ENCODE results near the gene GLUD1. TPM values are rescaled to one million over a fixed set of nuclear protein-coding genes. Genes with fewer than 3 reads are reported as not detected.
A peak's percentile ranks its signal among the peaks of the same experiment; 100 is the strongest.
"Not testable (repeated sequence)": the region's sequence is repeated elsewhere in the genome, so short reads cannot be mapped to it uniquely, and the experiment has no call there.

The GLUD1 gene
- polyA plus RNA-seq, 1 donor from 2014 or later: 83.7 TPM

DNA sequence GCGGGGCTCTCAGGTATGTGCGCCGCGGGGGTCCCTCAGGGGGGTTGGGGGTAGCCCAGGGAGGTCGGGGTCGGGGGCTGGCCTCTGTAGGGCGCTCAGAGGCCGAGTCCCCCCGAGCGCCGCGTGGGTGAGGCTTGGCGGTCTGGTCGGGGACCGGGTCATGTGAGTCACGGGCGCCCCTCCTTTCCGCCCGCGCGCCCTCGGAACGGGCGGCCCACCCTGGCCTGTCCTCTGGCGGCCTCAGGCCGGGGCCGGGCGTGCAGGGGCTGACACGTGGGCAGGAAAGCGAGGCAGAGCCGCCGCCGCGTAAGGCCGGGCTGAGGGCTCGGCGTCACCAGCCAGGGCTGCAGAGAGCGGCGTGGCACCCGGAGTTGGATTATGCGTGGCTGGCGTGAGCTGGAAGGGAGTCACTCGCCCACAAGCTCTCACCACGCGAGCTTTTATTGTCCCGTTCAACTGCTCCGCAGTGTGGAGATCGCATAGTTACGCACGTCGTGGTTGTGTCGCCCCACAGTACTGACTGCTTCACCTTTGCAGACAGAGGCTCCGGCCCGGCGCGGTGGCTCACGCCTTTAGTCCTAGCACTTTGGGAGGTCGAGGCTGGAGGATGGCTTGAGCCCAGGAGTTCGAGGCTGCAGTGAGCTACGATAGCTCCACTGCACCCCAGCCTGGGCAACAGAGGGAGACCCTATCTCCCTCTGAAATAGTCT lies 748 bp upstream of the GLUD1 start:
- Mint-ChIP-seq H3K27me3 (no peaks in the 10 kb centered on the region), H3K27ac (peak overlapping the region; percentile 92 to 98 (median 95)), H3K9me3 (no peaks in the 10 kb centered on the region), H3K36me3 (peaks cover 2% of the 10 kb centered on the region), H3K4me3 (peak overlapping the region; percentile 85 to 97 (median 96)), H3K4me1 (peaks cover 29 to 41% (median 33%) of the 10 kb centered on the region in 3 donors)

- H3K27ac Mint-ChIP-seq: peak overlapping the region; percentile 89 to 95 (median 91)
- H3K36me3 Mint-ChIP-seq: peaks cover 2% of the 10 kb centered on the region
- H3K4me3 Mint-ChIP-seq: peak overlapping the region; percentile 93 to 97 (median 95)
- H3K4me1 Mint-ChIP-seq: peaks cover 34 to 54% (median 34%) of the 10 kb centered on the region in 3 donors
- no peaks in the 10 kb centered on the region for H3K9me3 Mint-ChIP-seq
- H3K27me3 Mint-ChIP-seq: no peaks in the 10 kb centered on the region
Measured at GRCh38 chr10:87093632-87094372, 841 bp downstream of the GLUD1 start.

DNA sequence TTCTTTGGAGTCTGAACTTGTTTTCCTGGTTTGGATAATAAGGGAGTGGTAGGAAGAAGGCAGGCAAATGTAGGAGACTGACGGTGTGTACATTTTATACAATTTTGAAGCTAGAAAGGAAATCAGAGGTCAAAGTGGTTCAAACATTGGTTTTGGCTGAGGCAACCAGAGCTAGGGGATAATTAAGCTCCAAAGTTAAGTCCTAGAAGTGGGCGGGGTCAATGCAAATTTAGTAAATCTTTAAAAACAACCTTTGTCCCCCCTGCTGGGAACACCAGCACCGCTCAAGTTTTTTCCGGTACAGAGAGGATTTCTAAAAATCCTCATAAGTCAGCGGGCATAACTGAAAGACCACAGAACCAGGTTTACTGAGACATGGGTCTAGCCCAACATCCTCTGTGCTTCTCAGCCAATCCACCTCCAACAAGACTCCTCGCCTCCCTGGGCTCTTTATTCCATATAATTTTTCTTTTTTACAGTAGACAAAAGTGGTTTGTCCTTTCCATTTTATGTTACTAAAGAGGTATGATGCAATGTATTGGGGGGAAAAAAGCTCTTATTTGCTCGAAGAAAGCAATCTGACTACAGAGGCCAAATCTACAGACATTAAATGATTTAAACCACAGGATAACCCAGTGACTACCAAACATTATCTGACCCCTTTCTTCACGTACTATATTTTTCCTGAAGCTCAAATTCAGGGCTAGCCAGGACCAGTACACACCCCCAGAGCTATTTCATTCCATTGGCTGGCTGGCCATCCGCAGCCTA lies 1.6 kb downstream of the GLUD1 start:
- H3K27ac Mint-ChIP-seq: peak overlapping the region; percentile 89 to 95 (median 91)
- peaks cover 34 to 58% (median 39%) of the 10 kb centered on the region in 3 donors for H3K4me1 Mint-ChIP-seq
- H3K27me3 Mint-ChIP-seq: no peaks in the 10 kb centered on the region
- peaks cover 2% of the 10 kb centered on the region for H3K36me3 Mint-ChIP-seq
- peak overlapping the region; percentile 93 to 97 (median 95) for H3K4me3 Mint-ChIP-seq
- H3K9me3 Mint-ChIP-seq: no peaks in the 10 kb centered on the region

GRCh38 chr10:87092376-87092860 lies 2.2 kb downstream of the GLUD1 start:
- no peaks in the 10 kb centered on the region for H3K27me3 Mint-ChIP-seq
- H3K27ac Mint-ChIP-seq: peak overlapping the region; percentile 59 to 95 (median 91)
- H3K4me1 Mint-ChIP-seq: peaks cover 36 to 59% (median 41%) of the 10 kb centered on the region in 3 donors
- peak overlapping the region; percentile 93 to 97 (median 95) for H3K4me3 Mint-ChIP-seq
- H3K36me3 Mint-ChIP-seq: peaks cover 3% of the 10 kb centered on the region
- no peaks in the 10 kb centered on the region for H3K9me3 Mint-ChIP-seq

GRCh38 chr10:87090779-87091178 lies 3.9 kb downstream of the GLUD1 start:
- H3K4me3 Mint-ChIP-seq: no peak overlapping the region
- H3K4me1 Mint-ChIP-seq: peaks cover 38 to 61% (median 44%) of the 10 kb centered on the region in 3 donors
- H3K27me3 Mint-ChIP-seq: no peaks in the 10 kb centered on the region
- peaks cover 3% of the 10 kb centered on the region for H3K36me3 Mint-ChIP-seq
- H3K27ac Mint-ChIP-seq: peak overlapping the region in 1 of 3 donors; percentile 66
- H3K9me3 Mint-ChIP-seq: no peaks in the 10 kb centered on the region

GRCh38 chr10:87089746-87090145 lies 4.9 kb downstream of the GLUD1 start:
- Mint-ChIP-seq H3K4me1 (peaks cover 39 to 64% (median 49%) of the 10 kb centered on the region in 3 donors), H3K4me3 (peak overlapping the region in 1 of 4 donors; percentile 13), H3K27ac (no peak overlapping the region), H3K36me3 (peaks cover 3% of the 10 kb centered on the region), H3K9me3 (no peaks in the 10 kb centered on the region), H3K27me3 (no peaks in the 10 kb centered on the region)

GRCh38 chr10:87085537-87085936 lies 9.1 kb downstream of the GLUD1 start:
- Mint-ChIP-seq H3K27me3 (no peaks in the 10 kb centered on the region), H3K36me3 (peaks cover 2% of the 10 kb centered on the region), H3K9me3 (no peaks in the 10 kb centered on the region), H3K4me1 (peaks cover 37 to 49% (median 39%) of the 10 kb centered on the region in 3 donors), H3K4me3 (peak overlapping the region in 1 of 4 donors; percentile 40), H3K27ac (no peak overlapping the region)

DNA sequence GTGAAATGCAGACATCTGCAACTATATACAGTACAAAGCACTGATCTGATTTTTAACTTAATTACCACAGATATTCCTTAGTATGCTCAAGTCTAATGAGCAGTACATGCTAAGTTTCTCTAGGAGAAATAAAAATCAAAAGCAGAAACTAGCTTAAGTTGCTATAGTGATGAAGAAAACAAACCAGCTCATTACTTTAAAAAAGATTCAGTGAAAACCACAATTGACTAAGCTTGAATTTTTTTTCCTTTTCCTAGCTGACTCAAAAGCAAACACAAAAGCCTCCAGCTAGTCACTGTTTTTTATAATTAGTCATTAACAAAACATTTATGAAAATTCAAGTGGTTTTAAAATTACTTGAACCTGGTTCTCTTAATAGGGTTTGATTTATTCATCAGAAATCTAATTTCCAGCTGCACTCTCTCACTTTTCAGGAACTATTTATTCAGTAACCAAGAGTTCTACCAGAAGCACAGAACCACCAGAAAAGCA lies 10.3 kb downstream of the GLUD1 start:
- Mint-ChIP-seq H3K27ac (peak overlapping the region; percentile 26 to 90 (median 47)), H3K4me1 (peaks cover 35 to 39% (median 37%) of the 10 kb centered on the region in 3 donors), H3K4me3 (peak overlapping the region in 3 of 4 donors; percentile 3 to 74 (median 73))
- H3K27me3 Mint-ChIP-seq, H3K36me3 Mint-ChIP-seq, H3K9me3 Mint-ChIP-seq: not testable (repeated sequence)

- Mint-ChIP-seq H3K4me1 (peaks cover 34 to 36% (median 35%) of the 10 kb centered on the region in 3 donors), H3K27ac (peak overlapping the region in 2 of 3 donors; percentile 13 to 90), H3K4me3 (peak overlapping the region in 3 of 4 donors; percentile 3 to 73 (median 53))
- H3K36me3 Mint-ChIP-seq, H3K9me3 Mint-ChIP-seq, H3K27me3 Mint-ChIP-seq: not testable (repeated sequence)
Measured at GRCh38 chr10:87083576-87084290, 10.9 kb downstream of the GLUD1 start.

- peak overlapping the region in 2 of 3 donors; percentile 31 to 32 for H3K27ac Mint-ChIP-seq
- not testable (repeated sequence) for H3K27me3 Mint-ChIP-seq, H3K36me3 Mint-ChIP-seq, H3K9me3 Mint-ChIP-seq
- peaks cover 31 to 34% (median 34%) of the 10 kb centered on the region in 3 donors for H3K4me1 Mint-ChIP-seq
- H3K4me3 Mint-ChIP-seq: peak overlapping the region in 2 of 4 donors; percentile 23 to 30
Measured at GRCh38 chr10:87082219-87082618, 12.4 kb downstream of the GLUD1 start.

DNA sequence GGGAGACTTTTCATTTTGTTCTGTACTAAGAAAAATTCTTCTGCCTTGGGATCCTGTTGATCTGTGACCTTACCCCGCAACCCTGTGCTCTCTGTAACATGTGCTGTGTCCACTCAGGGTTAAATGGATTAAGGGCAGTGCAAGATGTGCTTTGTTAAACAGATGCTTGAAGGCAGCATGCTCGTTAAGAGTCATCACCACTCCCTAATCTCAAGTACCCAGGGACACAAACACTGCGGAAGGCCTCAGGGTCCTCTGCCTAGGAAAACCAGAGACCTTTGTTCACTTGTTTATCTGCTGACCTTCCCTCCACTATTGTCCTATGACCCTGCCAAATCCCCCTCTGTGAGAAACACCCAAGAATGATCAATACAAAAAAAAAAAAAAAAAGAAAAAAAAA lies 13.1 kb downstream of the GLUD1 start:
- H3K27ac Mint-ChIP-seq, H3K9me3 Mint-ChIP-seq: not testable (repeated sequence)
- H3K4me1 Mint-ChIP-seq: peaks cover 30 to 34% (median 31%) of the 10 kb centered on the region in 3 donors

DNA sequence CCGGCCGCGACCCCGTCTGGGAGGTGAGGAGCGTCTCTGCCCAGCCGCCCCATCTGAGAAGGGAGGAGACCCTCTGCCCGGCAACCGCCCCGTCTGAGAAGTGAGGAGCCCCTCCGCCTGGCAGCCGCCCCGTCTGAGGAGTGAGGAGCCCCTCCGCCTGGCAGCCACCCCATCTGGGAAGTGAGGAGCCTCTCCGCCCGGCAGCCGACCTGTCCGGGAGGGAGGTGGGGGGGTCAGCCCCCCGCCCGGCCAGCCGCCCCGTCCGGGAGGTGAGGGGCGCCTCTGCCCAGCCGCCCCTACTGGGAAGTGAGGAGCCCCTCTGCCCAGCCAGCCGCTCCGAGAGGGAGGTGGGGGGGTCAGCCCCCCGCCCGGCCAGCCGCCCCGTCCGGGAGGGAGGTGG lies 14.0 kb downstream of the GLUD1 start:
- H3K4me1 Mint-ChIP-seq: peaks cover 24 to 30% (median 28%) of the 10 kb centered on the region in 3 donors
- not testable (repeated sequence) for H3K27me3 Mint-ChIP-seq

More for the DNA sequence above, 13.1 kb downstream of the GLUD1 start:
- not testable (repeated sequence) for H3K27me3 Mint-ChIP-seq, H3K36me3 Mint-ChIP-seq, H3K4me3 Mint-ChIP-seq

GRCh38 chr10:87079106-87079836 lies 15.4 kb downstream of the GLUD1 start:
- Mint-ChIP-seq H3K4me1 (peaks cover 18 to 22% (median 20%) of the 10 kb centered on the region in 3 donors), H3K27ac (no peak overlapping the region), H3K4me3 (no peak overlapping the region), H3K36me3 (no peaks in the 10 kb centered on the region), H3K27me3 (no peaks in the 10 kb centered on the region), H3K9me3 (no peaks in the 10 kb centered on the region)

More for the DNA sequence above, 14.0 kb downstream of the GLUD1 start:
- H3K27ac Mint-ChIP-seq, H3K9me3 Mint-ChIP-seq, H3K36me3 Mint-ChIP-seq, H3K4me3 Mint-ChIP-seq: not testable (repeated sequence)

All from IgD-negative memory B cell (primary cell).